Nephron (organoid): ENCODE results near the gene FGF19.

ENCODE experiments used
- H3K27ac Mint-ChIP-seq, 3 experiments: 2 replicates each; pipeline ENCODE4 v1.8.0; 2020; ENCODE audit warnings: mixed read lengths in 3 of 3, mild to moderate bottlenecking in 2 of 3, moderate library complexity in 1 of 3
- H3K27me3 Mint-ChIP-seq: 2 replicates; pipeline ENCODE4 v1.8.0; 2021; ENCODE audit warnings: low read depth, mild to moderate bottlenecking, moderate library complexity, mixed read lengths
- H3K36me3 Mint-ChIP-seq: 2 replicates; pipeline ENCODE4 v1.8.0; 2020; ENCODE audit warnings: low read depth, mixed read lengths
- H3K4me1 Mint-ChIP-seq: 2 replicates; pipeline ENCODE4 v1.8.0; 2020; ENCODE audit warnings: mixed read lengths
- H3K4me3 Mint-ChIP-seq, 3 experiments: 2 replicates each; pipeline ENCODE4 v1.8.0; 2020; ENCODE audit warnings: mild to moderate bottlenecking in 3 of 3, mixed read lengths in 3 of 3, moderate library complexity in 2 of 3
- H3K9me3 Mint-ChIP-seq: 2 replicates; pipeline ENCODE4 v1.8.0; 2020; ENCODE audit warnings: mixed read lengths
- TF ChIP-seq, protein P1 (sequence below), 3 experiments: fragments of 200-600 bp; sonication (generic); IDR thresholded peaks; one replicate each; pipeline ENCODE4 v1.5.0; 2021; ENCODE audit warnings: antibody characterized with exemption in 3 of 3; ENCODE audit not compliant: unreplicated experiment in 3 of 3

Gene FGF19

GRCh38 chr11:69656536-69657455 lies 47.0 kb downstream of the FGF19 start:
- Mint-ChIP-seq H3K36me3 (peaks cover 13% of the 10 kb centered on the region), H3K4me3 (no peak overlapping the region), H3K4me1 (peaks cover 18% of the 10 kb centered on the region), H3K27me3 (peaks cover 4% of the 10 kb centered on the region), H3K9me3 (no peaks in the 10 kb centered on the region), H3K27ac (peak overlapping the region in 2 of 3 experiments; percentile 45 to 47)
- TF ChIP-seq, protein P1, sequence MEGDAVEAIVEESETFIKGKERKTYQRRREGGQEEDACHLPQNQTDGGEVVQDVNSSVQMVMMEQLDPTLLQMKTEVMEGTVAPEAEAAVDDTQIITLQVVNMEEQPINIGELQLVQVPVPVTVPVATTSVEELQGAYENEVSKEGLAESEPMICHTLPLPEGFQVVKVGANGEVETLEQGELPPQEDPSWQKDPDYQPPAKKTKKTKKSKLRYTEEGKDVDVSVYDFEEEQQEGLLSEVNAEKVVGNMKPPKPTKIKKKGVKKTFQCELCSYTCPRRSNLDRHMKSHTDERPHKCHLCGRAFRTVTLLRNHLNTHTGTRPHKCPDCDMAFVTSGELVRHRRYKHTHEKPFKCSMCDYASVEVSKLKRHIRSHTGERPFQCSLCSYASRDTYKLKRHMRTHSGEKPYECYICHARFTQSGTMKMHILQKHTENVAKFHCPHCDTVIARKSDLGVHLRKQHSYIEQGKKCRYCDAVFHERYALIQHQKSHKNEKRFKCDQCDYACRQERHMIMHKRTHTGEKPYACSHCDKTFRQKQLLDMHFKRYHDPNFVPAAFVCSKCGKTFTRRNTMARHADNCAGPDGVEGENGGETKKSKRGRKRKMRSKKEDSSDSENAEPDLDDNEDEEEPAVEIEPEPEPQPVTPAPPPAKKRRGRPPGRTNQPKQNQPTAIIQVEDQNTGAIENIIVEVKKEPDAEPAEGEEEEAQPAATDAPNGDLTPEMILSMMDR (IDR thresholded peaks at IDR 0.05; ENCODE audit: unreplicated experiment in 3 of 3) = no peak

- Mint-ChIP-seq H3K27me3 (peaks cover 4% of the 10 kb centered on the region), H3K27ac (peak overlapping the region in 1 of 3 experiments; percentile 16), H3K9me3 (no peaks in the 10 kb centered on the region), H3K4me1 (peaks cover 15% of the 10 kb centered on the region), H3K36me3 (peaks cover 18% of the 10 kb centered on the region), H3K4me3 (no peak overlapping the region)
- TF ChIP-seq, protein P1 (IDR thresholded peaks at IDR 0.05; ENCODE audit: unreplicated experiment in 3 of 3) = no peak
Observed at GRCh38 chr11:69655479-69656428, 48.1 kb downstream of the FGF19 start.

DNA sequence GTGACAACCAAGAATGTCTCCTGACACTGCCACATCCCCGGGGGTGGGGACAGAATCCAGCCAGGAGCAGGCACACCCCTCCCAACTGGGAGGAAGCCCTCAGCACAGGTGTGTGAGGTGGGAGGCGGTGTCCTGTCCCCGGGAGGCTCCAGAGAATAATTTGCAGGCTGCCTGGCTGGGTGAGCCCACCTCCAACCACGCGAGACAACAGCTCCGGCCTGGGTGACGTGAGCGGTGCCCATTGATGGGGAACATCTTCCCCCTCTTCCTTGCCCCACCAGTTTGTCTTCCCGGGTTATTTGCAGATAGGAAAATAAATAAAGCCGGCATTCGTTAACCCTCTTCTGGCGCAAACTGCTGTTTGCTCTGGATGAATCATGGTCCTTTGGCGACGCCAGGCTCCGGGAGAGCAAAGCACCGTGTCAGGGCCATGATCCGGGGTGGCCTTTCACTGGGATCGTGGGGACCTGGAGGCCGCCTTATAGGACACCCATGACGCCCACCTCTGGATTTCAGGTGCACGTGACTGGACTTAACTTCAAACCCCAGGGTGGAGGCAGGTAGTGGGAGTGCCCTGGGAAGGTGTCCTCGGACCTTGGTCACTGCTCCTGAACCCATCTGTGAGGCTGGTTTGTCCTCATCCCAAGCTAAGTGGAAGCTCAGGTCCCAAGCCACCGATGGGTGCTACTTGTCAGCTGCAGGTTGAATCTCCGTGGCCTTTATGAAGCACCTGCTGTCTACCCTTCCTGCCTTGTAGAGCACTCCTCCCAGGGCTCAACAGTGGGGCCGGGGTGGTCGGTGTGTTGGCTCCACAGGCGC lies 49.0 kb downstream of the FGF19 start:
- H3K36me3 Mint-ChIP-seq = peaks cover 18% of the 10 kb centered on the region
- no peak overlapping the region for H3K27ac Mint-ChIP-seq
- no peaks in the 10 kb centered on the region for H3K9me3 Mint-ChIP-seq

DNA sequence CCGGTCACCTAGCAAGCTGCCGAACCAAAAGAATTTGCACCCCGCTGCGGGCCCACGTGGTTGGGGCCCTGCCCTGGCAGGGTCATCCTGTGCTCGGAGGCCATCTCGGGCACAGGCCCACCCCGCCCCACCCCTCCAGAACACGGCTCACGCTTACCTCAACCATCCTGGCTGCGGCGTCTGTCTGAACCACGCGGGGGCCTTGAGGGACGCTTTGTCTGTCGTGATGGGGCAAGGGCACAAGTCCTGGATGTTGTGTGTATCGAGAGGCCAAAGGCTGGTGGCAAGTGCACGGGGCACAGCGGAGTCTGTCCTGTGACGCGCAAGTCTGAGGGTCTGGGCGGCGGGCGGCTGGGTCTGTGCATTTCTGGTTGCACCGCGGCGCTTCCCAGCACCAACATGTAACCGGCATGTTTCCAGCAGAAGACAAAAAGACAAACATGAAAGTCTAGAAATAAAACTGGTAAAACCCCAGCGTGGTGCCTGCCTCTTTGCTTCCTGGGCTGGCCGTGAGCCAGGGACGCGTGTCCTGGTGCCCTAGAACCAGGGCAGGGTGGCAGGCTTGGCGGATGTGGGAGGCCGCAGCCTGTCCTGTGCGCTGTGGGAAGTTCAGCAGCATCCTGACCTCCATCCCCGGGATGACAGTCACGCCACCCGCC lies 49.7 kb downstream of the FGF19 start:
- Mint-ChIP-seq H3K9me3 (no peaks in the 10 kb centered on the region), H3K27ac (no peak overlapping the region), H3K27me3 (peaks cover 4% of the 10 kb centered on the region), H3K4me1 (peaks cover 5% of the 10 kb centered on the region), H3K36me3 (peaks cover 21% of the 10 kb centered on the region), H3K4me3 (no peak overlapping the region)
- TF ChIP-seq, protein P1 (IDR thresholded peaks at IDR 0.05; ENCODE audit: unreplicated experiment in 3 of 3) = no peak

More for the DNA sequence above, 49.0 kb downstream of the FGF19 start:
- H3K4me1 Mint-ChIP-seq = peaks cover 12% of the 10 kb centered on the region
- peaks cover 4% of the 10 kb centered on the region for H3K27me3 Mint-ChIP-seq
- TF ChIP-seq, protein P1 (IDR thresholded peaks at IDR 0.05; ENCODE audit: unreplicated experiment in 3 of 3) = no peak
- H3K4me3 Mint-ChIP-seq = no peak overlapping the region

GRCh38 chr11:69653406-69653960 lies 50.3 kb downstream of the FGF19 start:
- H3K36me3 Mint-ChIP-seq = peaks cover 23% of the 10 kb centered on the region
- peaks cover 5% of the 10 kb centered on the region for H3K4me1 Mint-ChIP-seq
- no peak overlapping the region for H3K4me3 Mint-ChIP-seq
- H3K27ac Mint-ChIP-seq = no peak overlapping the region
- TF ChIP-seq, protein P1 (IDR thresholded peaks at IDR 0.05; ENCODE audit: unreplicated experiment in 3 of 3) = no peak
- H3K27me3 Mint-ChIP-seq = peaks cover 4% of the 10 kb centered on the region
- H3K9me3 Mint-ChIP-seq = no peaks in the 10 kb centered on the region
